ENCODE data around the gene BICC1.
"Not testable (repeated sequence)": the region's sequence is repeated elsewhere in the genome, so short reads cannot be mapped to it uniquely, and the experiment has no call there.

BICC1 gene

DNA sequence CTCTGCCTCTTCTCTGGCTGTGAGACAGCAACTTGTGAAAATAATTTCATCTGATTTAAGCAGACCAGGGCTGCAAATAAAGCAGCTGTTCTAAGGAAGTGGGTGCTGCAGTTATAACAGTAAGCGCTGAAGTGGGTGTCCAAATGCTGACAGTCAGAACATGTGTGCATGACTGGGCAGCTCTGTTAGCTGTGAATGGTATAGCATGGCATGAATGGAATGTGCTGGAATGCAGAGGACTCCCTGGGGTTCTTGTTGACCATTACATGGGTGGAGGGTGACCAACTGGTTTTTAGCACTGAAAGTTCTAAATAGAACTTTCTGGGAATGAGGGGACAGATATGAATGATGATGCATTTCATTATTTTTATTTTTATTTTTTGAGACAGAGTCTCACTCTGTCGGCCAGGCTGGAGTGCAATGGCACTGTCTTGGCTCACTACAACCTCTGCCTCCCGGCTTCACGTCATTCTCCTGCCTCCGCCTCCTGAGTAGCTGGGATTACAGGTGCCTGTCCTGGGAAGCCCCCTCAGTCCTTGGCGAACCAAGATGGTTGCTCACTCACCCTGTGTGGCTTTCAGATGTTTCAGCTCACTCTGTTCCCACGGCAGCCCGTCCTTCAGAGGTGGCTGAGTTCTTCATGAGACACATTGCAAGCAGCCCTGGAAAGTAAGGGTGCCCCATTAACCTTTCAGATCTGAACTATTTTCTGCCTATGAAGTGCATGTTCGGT is 344.0 kb downstream of the BICC1 start:
- H3F3A ChIP-seq (ENCODE audit: low read depth), result no peaks in the 10 kb centered on the region
- H3K9me2 ChIP-seq (replicated peaks; ENCODE audit: low read depth, low read length), result no peaks in the 10 kb centered on the region
- no peaks in the 10 kb centered on the region for H3K79me2 ChIP-seq (ENCODE audit: insufficient read depth, low read length)
- H2AFZ ChIP-seq (ENCODE audit: low read length), result no peak overlapping the region
- no peaks in the 10 kb centered on the region for H3K4me1 ChIP-seq (ENCODE audit: insufficient read depth, low read length, poor library complexity, severe bottlenecking)
- H4K20me1 ChIP-seq (ENCODE audit: insufficient read depth, low read length, poor library complexity, severe bottlenecking), result no peaks in the 10 kb centered on the region
- no peaks in the 10 kb centered on the region for H3K36me3 ChIP-seq (ENCODE audit: insufficient read depth, low read length)
- no peak overlapping the region for H3K4me3 ChIP-seq (ENCODE audit: low read length, poor library complexity, severe bottlenecking)
- H3K27me3 ChIP-seq (ENCODE audit: insufficient read depth, low read length, poor library complexity, severe bottlenecking), result no peaks in the 10 kb centered on the region
- no peak overlapping the region for H3K9ac ChIP-seq (ENCODE audit: low read depth, low read length, poor library complexity, severe bottlenecking)
- H3K9me3 ChIP-seq (ENCODE audit: insufficient read depth, low read depth, low read length), result no peaks in the 10 kb centered on the region
- H3K4me2 ChIP-seq (ENCODE audit: low read depth, low read length, poor library complexity, severe bottlenecking), result no peak overlapping the region
- TF ChIP-seq EZH2phosphoT487 (IDR thresholded peaks at IDR 0.05; ENCODE audit: borderline replicate concordance), result no peak
- TF ChIP-seq, protein P1, sequence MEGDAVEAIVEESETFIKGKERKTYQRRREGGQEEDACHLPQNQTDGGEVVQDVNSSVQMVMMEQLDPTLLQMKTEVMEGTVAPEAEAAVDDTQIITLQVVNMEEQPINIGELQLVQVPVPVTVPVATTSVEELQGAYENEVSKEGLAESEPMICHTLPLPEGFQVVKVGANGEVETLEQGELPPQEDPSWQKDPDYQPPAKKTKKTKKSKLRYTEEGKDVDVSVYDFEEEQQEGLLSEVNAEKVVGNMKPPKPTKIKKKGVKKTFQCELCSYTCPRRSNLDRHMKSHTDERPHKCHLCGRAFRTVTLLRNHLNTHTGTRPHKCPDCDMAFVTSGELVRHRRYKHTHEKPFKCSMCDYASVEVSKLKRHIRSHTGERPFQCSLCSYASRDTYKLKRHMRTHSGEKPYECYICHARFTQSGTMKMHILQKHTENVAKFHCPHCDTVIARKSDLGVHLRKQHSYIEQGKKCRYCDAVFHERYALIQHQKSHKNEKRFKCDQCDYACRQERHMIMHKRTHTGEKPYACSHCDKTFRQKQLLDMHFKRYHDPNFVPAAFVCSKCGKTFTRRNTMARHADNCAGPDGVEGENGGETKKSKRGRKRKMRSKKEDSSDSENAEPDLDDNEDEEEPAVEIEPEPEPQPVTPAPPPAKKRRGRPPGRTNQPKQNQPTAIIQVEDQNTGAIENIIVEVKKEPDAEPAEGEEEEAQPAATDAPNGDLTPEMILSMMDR (conservative IDR thresholded peaks at IDR 0.05; ENCODE audit: low read length), result no peak

DNA sequence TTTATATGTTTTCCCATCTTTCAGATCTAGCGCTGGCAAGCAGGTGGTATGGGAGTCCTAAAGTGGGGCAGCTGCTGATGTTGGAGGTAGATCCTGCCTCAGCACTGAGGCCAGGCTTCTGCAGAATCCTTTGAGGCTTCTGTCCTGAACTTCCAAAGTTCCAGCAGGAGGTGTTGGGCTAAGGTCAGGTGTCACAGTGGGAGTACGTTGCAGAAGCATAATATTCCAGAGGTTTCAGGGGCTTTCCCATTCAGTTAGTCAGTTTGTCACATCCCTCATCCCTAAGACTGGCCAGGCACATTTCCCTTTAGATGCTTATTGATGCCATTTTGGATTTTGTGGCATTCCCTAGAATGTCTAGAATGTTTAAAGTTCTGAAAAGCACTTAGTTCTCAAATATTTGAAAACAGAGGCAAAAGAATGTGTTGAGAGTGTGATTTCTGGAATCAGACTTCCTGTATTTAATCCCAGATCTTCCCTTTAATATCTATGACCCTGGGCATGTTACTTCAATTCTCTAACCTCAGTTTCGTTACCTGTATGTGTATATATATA is 344.7 kb downstream of the BICC1 start:
- H3K36me3 ChIP-seq (ENCODE audit: insufficient read depth, low read length), result no peaks in the 10 kb centered on the region
- TF ChIP-seq EZH2phosphoT487 (IDR thresholded peaks at IDR 0.05; ENCODE audit: borderline replicate concordance), result no peak
- TF ChIP-seq, protein P1 (conservative IDR thresholded peaks at IDR 0.05; ENCODE audit: low read length), result no peak
- H3K79me2 ChIP-seq (ENCODE audit: insufficient read depth, low read length), result no peaks in the 10 kb centered on the region
- no peak overlapping the region for H2AFZ ChIP-seq (ENCODE audit: low read length)
- H3K4me2 ChIP-seq (ENCODE audit: low read depth, low read length, poor library complexity, severe bottlenecking), result no peak overlapping the region
- no peak overlapping the region for H3K4me3 ChIP-seq (ENCODE audit: low read length, poor library complexity, severe bottlenecking)
- no peaks in the 10 kb centered on the region for H4K20me1 ChIP-seq (ENCODE audit: insufficient read depth, low read length, poor library complexity, severe bottlenecking)
- H3K27me3 ChIP-seq (ENCODE audit: insufficient read depth, low read length, poor library complexity, severe bottlenecking), result no peaks in the 10 kb centered on the region
- H3K9ac ChIP-seq (ENCODE audit: low read depth, low read length, poor library complexity, severe bottlenecking), result no peak overlapping the region
- H3F3A ChIP-seq (ENCODE audit: low read depth), result no peaks in the 10 kb centered on the region
- H3K9me3 ChIP-seq (ENCODE audit: insufficient read depth, low read depth, low read length), result no peaks in the 10 kb centered on the region
- no peaks in the 10 kb centered on the region for H3K4me1 ChIP-seq (ENCODE audit: insufficient read depth, low read length, poor library complexity, severe bottlenecking)
- H3K9me2 ChIP-seq (replicated peaks; ENCODE audit: low read depth, low read length), result no peaks in the 10 kb centered on the region

DNA sequence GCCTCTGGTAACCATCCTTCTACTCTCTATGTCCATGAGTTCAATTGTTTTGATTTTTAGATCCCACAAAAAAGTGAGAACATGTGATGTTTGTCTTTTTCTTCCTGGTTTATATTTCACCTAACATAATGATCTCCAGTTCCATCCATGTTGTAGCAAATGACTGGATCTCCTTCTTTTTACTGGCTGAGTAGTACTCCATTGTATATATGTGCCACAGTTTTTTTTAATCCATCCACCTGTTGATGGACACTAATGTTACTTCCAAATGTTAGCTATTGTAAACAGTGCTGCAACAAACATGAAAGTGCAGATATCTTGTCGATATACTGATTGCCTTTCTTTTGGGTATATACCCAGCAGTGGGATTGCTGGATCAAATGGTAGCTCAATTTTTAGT is 345.5 kb downstream of the BICC1 start:
- not testable (repeated sequence) for H3K36me3 ChIP-seq (ENCODE audit: insufficient read depth, low read length); H3K9me3 ChIP-seq (ENCODE audit: insufficient read depth, low read depth, low read length); H4K20me1 ChIP-seq (ENCODE audit: insufficient read depth, low read length, poor library complexity, severe bottlenecking); H2AFZ ChIP-seq (ENCODE audit: low read length); H3K27me3 ChIP-seq (ENCODE audit: insufficient read depth, low read length, poor library complexity, severe bottlenecking); H3K9ac ChIP-seq (ENCODE audit: low read depth, low read length, poor library complexity, severe bottlenecking); H3K4me1 ChIP-seq (ENCODE audit: insufficient read depth, low read length, poor library complexity, severe bottlenecking); H3K79me2 ChIP-seq (ENCODE audit: insufficient read depth, low read length); H3K4me2 ChIP-seq (ENCODE audit: low read depth, low read length, poor library complexity, severe bottlenecking); H3K9me2 ChIP-seq (replicated peaks; ENCODE audit: low read depth, low read length); H3K4me3 ChIP-seq (ENCODE audit: low read length, poor library complexity, severe bottlenecking); H3F3A ChIP-seq (ENCODE audit: low read depth)

DNA sequence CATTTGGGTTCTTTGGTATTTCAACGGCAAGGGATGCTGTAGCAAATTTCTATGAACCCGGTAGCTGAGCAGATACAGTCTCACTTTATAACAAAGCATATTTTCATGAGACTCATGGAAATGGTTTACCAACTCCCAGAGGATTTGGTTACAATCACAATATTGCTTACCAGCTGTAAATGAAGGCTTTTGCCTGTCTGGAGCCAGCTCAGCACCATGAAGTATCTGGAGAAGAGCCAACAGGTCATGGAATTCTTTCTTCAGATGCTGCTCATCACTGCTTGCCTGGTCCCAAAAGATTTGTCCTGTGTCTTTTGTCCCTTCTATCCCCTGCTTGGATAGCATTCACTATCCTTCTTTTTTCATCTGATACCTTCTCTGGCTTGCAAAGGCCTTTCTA is 346.9 kb downstream of the BICC1 start:
- H2AFZ ChIP-seq (ENCODE audit: low read length), result no peak overlapping the region
- H3K9me2 ChIP-seq (replicated peaks; ENCODE audit: low read depth, low read length), result no peaks in the 10 kb centered on the region
- no peaks in the 10 kb centered on the region for H4K20me1 ChIP-seq (ENCODE audit: insufficient read depth, low read length, poor library complexity, severe bottlenecking)
- no peaks in the 10 kb centered on the region for H3K9me3 ChIP-seq (ENCODE audit: insufficient read depth, low read depth, low read length)
- no peaks in the 10 kb centered on the region for H3F3A ChIP-seq (ENCODE audit: low read depth)
- H3K4me3 ChIP-seq (ENCODE audit: low read length, poor library complexity, severe bottlenecking), result no peak overlapping the region
- no peaks in the 10 kb centered on the region for H3K79me2 ChIP-seq (ENCODE audit: insufficient read depth, low read length)
- H3K4me2 ChIP-seq (ENCODE audit: low read depth, low read length, poor library complexity, severe bottlenecking), result no peak overlapping the region
- no peak overlapping the region for H3K9ac ChIP-seq (ENCODE audit: low read depth, low read length, poor library complexity, severe bottlenecking)
- TF ChIP-seq, protein P1 (conservative IDR thresholded peaks at IDR 0.05; ENCODE audit: low read length), result no peak
- no peak for TF ChIP-seq EZH2phosphoT487 (IDR thresholded peaks at IDR 0.05; ENCODE audit: borderline replicate concordance)
- no peaks in the 10 kb centered on the region for H3K36me3 ChIP-seq (ENCODE audit: insufficient read depth, low read length)
- H3K4me1 ChIP-seq (ENCODE audit: insufficient read depth, low read length, poor library complexity, severe bottlenecking), result no peaks in the 10 kb centered on the region
- H3K27me3 ChIP-seq (ENCODE audit: insufficient read depth, low read length, poor library complexity, severe bottlenecking), result no peaks in the 10 kb centered on the region
